ENCODE data around the gene PTPRA. TPM values are rescaled to one million over a fixed set of nuclear protein-coding genes. Genes with fewer than 3 reads are reported as not detected.

PTPRA gene
- total and polyA plus RNA-seq, 2 of the 13 experiments (the other 11 are each of a cell fraction or from before 2014, with no cell fraction given) = 47.2 to 127 TPM

- TF ChIP-seq DMTF1 (CRISPR knock-in tag; IDR thresholded peaks at IDR 0.05) (0 out of 2 replicates have a peak, but pooled peaks have one; percentile 61), ARID2 (CRISPR knock-in tag; IDR thresholded peaks at IDR 0.05; ENCODE audit: borderline replicate concordance) (0 out of 2 replicates have a peak, but pooled peaks have one; percentile 13), HMG20B (CRISPR knock-in tag; conservative IDR thresholded peaks at IDR 0.05) (0 out of 2 replicates have a peak, but pooled peaks have one; percentile 67), EEA1 (CRISPR knock-in tag; IDR thresholded peaks at IDR 0.05; ENCODE audit: borderline replicate concordance) (peak; percentile 46; the same call in 1 of the 2 replicates), ERF (CRISPR knock-in tag; IDR thresholded peaks at IDR 0.05) (peak; percentile 81; the same call in 1 of the 2 replicates), TOPORS (CRISPR knock-in tag; IDR thresholded peaks at IDR 0.05) (no peak; the same call in 1 of the 2 replicates), RNF219 (CRISPR knock-in tag; IDR thresholded peaks at IDR 0.05) (no peak; the same call in 1 of the 2 replicates), ETV5 (CRISPR knock-in tag; IDR thresholded peaks at IDR 0.05; ENCODE audit: borderline replicate concordance) (peak; percentile 56), KDM1A (CRISPR knock-in tag; IDR thresholded peaks at IDR 0.05) (peak; percentile 98), HHEX (CRISPR knock-in tag; IDR thresholded peaks at IDR 0.05) (no peak), PRPF4 (IDR thresholded peaks at IDR 0.05; ENCODE audit: low read depth, low read length, poor library complexity, severe bottlenecking) (peak; percentile 10), ZNF883 (CRISPR knock-in tag; IDR thresholded peaks at IDR 0.05; ENCODE audit: not compliant biosample characterization) (peak; percentile 68), ZSCAN29 (CRISPR knock-in tag; conservative IDR thresholded peaks at IDR 0.05) (peak; percentile 79)
- TF ChIP-seq, protein P1, sequence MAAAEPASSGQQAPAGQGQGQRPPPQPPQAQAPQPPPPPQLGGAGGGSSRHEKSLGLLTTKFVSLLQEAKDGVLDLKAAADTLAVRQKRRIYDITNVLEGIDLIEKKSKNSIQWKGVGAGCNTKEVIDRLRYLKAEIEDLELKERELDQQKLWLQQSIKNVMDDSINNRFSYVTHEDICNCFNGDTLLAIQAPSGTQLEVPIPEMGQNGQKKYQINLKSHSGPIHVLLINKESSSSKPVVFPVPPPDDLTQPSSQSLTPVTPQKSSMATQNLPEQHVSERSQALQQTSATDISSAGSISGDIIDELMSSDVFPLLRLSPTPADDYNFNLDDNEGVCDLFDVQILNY (CRISPR knock-in tag; conservative IDR thresholded peaks at IDR 0.05) = peak; percentile 73
- TF ChIP-seq, protein P2, sequence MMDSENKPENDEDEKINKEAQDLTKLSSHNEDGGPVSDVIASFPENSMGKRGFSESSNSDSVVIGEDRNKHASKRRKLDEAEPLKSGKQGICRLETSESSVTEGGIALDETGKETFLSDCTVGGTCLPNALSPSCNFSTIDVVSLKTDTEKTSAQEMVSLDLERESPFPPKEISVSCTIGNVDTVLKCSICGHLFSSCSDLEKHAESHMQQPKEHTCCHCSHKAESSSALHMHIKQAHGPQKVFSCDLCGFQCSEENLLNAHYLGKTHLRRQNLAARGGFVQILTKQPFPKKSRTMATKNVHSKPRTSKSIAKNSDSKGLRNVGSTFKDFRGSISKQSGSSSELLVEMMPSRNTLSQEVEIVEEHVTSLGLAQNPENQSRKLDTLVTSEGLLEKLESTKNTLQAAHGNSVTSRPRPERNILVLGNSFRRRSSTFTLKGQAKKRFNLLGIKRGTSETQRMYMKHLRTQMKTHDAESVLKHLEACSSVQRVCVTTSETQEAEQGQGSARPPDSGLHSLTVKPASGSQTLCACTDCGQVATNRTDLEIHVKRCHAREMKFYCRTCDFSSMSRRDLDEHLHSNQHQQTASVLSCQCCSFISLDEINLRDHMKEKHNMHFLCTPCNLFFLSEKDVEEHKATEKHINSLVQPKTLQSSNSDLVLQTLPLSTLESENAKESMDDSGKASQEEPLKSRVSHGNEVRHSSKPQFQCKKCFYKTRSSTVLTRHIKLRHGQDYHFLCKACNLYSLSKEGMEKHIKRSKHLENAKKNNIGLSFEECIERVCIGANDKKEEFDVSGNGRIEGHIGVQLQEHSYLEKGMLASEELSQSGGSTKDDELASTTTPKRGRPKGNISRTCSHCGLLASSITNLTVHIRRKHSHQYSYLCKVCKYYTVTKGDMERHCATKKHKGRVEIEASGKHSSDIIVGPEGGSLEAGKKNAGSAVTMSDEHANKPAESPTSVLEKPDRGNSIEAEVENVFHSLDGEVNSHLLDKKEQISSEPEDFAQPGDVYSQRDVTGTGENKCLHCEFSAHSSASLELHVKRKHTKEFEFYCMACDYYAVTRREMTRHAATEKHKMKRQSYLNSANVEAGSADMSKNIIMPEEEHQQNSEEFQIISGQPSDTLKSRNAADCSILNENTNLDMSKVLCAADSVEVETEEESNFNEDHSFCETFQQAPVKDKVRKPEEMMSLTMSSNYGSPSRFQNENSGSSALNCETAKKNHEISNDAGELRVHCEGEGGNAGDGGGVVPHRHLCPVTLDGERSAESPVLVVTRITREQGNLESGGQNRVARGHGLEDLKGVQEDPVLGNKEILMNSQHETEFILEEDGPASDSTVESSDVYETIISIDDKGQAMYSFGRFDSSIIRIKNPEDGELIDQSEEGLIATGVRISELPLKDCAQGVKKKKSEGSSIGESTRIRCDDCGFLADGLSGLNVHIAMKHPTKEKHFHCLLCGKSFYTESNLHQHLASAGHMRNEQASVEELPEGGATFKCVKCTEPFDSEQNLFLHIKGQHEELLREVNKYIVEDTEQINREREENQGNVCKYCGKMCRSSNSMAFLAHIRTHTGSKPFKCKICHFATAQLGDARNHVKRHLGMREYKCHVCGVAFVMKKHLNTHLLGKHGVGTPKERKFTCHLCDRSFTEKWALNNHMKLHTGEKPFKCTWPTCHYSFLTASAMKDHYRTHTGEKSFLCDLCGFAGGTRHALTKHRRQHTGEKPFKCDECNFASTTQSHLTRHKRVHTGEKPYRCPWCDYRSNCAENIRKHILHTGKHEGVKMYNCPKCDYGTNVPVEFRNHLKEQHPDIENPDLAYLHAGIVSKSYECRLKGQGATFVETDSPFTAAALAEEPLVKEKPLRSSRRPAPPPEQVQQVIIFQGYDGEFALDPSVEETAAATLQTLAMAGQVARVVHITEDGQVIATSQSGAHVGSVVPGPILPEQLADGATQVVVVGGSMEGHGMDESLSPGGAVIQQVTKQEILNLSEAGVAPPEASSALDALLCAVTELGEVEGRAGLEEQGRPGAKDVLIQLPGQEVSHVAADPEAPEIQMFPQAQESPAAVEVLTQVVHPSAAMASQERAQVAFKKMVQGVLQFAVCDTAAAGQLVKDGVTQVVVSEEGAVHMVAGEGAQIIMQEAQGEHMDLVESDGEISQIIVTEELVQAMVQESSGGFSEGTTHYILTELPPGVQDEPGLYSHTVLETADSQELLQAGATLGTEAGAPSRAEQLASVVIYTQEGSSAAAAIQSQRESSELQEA (CRISPR knock-in tag; IDR thresholded peaks at IDR 0.05; ENCODE audit: not compliant biosample characterization) = peak; percentile 26
These were observed at the start of gene PTPRA (continued) for GRCh38 chr20:2873010-2873746.
